Measurements from ENCODE around the gene RFX3.

RFX3 gene

GRCh38 chr9:3525836-3526164, at the start of gene RFX3:
TSS of gene RFX3 (minus strand) at chr9:3526001. CDS start at chr9:3395588, 130,413 bp downstream.
- DNase-seq (ENCODE audit: low spot score): peak; percentile 96

DNA sequence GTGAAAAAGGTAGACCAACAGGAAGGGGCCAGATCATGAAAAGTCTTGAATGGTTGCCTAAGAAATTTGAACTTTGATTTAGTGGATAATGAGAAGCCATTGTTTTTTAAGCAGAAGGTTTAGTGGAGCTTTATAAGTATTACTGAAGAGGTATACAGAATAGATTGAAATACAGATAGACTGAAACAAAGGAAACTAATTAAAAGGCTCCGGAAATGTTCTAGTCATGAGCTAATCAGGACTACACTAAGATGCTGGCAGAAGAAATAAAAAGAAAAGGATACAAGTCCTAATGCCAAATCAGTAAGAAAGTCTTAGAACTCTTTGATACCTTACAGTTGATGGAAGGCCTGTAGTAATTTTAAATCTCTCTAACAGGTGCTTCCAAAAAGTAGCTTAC, 45.7 kb upstream of the RFX3 start:
- no peak for DNase-seq (ENCODE audit: low spot score)

- DNase-seq (ENCODE audit: low spot score): no peak
These were observed 43.7 kb upstream of the RFX3 start for GRCh38 chr9:3569529-3569928.

DNA sequence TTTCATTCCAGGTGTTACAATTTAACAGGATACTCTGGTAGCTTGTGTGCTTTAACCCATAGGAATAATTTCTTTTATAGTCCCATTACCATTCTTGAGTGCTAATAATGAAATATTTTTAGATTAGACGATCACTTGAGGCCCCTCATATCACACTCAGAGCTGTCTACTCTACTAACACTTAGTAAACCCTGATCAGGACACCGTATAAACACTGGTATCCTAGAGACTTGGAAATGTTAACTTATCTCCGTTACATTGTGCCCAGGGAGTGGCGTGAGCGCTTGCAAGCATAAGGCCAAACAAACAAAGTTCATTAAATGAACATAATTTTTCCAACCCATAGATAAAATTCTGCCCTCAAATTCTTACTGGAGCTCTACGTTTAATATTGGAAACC, 42.2 kb upstream of the RFX3 start:
- no peak for DNase-seq (ENCODE audit: low spot score)

- no peak for DNase-seq (ENCODE audit: low spot score)
These were observed 27.4 kb upstream of the RFX3 start for GRCh38 chr9:3553076-3553765.

DNA sequence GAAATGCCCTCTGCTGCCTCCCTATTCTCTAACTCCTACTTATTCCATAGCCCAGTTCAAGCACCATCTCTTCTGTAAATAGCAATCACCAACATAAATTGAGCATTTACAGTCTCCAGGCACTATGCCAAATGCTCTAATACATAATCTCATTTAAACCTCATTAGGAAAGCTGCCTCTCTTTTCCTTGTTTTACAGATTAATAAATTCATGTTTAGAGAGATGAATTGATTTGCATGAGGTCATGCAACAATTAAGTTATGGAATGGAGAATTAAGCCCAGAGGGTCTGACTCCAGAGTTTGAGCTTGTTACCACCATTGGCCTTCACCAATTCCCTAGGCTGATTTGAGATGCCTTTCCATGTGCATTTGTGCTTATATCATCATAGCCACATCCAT, 23.4 kb upstream of the RFX3 start:
- DNase-seq (ENCODE audit: low spot score): no peak

- no peak for DNase-seq (ENCODE audit: low spot score)
These were observed 22.8 kb upstream of the RFX3 start for GRCh38 chr9:3548648-3549047.

DNA sequence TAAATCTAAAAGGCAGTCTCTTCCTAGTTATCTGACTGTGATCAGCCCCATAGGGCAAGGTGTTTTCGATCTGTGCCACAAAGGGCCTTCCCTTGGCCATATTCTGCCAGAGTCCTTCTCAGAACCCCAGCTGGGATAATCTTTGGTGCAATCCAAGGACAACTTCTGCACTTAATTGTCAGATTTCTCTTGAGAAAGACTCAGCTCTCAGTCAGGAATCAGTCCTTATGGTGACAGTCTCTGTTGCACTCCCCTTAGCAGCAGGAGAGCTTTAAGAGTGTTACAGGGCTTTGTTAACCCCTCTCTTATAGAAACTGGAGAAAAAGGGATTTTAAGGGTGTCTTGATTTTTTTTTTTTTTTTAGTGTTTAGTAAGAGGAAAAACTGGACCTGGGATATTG, 15.4 kb upstream of the RFX3 start:
- no peak for DNase-seq (ENCODE audit: low spot score)

DNA sequence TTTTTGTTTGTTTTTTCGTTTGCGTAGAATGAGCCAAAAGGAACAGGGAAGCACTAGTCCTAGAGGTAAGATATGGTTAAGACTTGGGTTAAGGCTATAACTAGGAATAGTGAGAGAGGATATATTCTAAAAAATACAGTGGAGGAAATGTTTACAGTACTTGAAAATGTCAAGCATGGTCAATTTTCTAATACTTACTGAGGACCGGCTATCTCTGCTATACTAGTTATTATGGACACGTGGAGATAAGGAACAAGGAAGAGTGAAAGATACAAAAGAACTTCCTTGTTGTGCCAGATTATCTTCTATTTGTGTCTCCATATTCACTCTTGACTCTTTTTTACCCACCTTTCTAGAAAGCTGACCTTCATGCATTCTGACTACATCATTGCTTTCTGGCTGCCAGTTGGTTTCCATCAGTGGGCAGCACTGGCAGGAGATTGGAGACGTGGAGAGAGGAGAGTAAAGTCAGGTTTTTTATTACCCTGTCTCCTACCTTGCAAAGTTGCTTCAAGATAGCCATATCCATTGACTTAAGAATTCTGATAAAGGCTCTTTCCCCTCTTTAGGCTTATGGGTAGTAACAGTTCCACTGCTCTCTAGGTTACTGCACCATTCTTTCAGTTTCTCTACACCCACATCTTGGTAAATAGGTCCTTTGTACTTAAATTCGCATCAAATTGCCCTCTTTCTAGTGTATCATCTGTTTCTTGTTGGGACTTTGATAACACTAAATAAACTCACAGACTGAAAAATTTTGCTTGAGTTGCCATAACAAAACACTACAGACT, 9.0 kb upstream of the RFX3 start:
- DNase-seq (ENCODE audit: low spot score): no peak

GRCh38 chr9:3532158-3532557, 6.4 kb upstream of the RFX3 start:
- no peak for DNase-seq (ENCODE audit: low spot score)

- DNase-seq (ENCODE audit: low spot score): no peak
These were observed 2.6 kb upstream of the RFX3 start for GRCh38 chr9:3528451-3528850.

DNA sequence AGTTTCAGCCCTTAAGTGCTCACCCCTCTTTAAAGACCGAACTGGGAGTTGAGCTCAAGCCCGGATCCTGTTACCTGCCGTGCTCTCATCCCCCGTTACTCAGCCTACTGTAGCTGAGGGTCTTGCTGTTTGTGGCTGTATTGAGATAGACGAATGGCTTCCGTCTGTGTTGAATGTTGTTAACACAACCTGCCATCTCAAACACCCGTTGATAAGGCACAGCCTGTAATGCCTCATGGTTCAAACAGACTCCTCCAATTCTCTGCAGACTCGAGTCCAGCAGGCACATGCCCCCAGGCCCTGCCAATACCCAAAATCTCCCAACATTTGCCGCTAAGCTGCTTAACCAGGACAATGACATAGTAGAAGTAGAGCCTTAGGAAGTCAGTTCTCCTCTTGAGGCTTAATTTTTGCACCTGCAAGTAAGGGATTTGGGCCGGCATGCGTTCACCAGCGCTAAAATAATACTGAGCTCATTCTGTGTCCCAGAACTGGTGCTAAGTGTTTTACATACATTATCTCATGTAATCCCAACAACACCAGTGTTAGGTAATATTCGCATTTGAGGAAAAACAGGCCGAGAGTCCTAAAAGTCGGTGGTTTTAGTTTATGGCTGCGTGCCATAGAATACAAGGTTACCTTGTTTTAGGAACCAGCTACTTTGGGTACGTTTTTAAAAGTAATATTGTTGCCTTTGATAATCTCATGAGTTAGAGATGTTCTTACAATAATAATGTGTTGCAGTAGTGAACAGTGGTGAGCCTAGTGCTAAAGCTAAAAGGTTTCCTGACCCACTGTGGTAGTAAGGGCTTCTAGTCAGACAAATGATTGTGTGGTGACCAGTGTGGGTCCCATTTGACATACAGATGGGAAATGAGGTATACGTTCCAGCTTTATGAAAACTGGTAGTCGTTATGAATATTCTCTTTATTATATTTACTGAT, 1.5 kb upstream of the RFX3 start:
- DNase-seq (ENCODE audit: low spot score): no peak

DNA sequence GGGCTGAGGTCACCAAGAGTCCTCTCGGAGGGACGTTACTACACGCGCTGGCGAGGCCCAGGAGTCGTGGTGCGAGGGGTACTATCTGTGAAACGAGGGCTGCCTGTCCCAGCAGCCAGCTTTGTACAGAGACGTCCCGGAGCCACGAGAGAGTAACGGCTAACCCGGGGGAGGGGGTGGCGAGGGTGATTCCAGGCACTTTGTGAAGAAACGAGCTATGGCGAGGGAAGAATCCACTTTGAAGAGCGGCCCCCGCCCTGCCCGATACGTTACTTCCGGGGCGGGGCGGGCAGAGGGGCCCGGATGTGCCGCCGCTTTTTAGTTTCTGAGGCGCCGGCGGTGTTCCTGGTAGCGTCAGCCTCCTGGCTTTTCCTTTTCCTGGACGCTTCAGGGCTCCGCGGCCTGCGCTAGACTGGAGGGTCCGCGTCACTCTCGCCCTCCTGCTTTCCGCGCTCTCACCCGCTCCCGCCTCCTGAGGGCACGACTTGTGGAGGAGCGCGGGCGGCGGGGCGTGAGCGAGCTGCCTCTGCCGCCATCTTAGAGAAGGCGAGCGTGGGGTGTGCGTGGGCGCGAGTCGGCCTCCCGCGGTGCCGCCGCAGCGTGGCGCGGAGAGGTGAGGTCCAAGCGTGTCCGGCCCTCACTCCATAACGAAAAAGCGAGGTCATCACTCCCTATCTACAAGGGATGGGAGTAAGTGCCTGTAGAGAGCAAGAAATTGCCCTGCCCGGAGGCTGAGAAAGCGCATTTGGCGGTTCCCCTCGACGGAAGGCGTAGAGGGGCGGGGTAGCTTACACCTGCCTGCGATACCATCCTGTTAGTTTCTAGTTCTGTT, 580 bp upstream of the RFX3 start:
- peak; percentile 85 for DNase-seq (ENCODE audit: low spot score)

DNA sequence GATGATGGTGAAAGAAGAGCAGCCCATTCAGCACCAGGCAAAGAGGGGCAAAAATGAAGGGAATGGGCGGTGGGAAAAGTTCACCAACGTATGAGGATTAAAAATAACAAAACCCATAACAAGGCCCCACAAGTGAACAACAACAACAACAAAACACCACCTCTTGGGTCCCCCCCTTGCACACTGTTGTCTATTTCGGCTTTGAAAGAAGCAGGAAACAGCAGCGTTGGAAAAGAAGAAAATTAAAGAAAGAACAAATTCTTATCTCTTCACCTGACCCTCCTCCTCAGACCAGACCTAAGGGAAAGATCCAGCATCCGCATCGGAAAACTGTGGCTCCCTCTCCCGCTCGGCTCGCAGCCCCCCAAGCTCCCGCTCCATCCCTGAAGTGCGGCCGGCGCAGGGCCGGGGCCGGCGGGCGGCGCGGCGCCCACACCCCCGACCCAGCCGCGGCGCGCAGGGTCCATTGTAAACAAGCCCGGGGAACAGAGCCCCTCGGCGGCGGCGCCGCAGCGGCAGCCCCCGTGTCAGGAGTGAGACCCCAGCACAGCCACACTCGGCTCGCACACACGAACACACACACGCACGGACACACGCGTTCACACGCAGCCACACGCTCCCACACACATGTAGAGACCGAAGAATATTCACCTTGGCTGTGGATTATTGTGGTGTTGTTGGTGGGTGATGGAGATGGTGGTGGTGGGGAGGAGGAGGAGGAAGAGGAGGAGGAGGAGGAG, 535 bp downstream of the RFX3 start:
- no peak for DNase-seq (ENCODE audit: low spot score)

GRCh38 chr9:3521966-3522365, 3.8 kb downstream of the RFX3 start:
- DNase-seq (ENCODE audit: low spot score): no peak

DNA sequence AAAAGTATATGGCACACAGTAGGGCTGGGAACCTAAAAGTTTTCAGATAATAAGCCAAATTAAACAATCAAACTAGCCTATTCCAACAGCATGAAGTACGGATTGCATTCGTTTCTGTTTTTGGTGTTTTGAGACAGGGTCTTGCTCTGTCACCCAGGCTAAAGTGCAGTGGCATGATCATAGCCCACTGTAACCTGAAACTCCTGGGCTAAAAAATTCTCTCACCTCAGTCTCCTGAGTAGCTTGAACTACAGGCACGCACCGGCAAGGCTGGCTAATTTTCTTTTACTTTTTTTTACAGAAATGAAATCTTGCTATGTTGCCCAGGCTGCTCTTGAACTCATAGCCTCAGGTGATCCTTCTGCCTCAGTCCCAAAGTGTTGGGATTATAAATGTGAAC, 5.2 kb downstream of the RFX3 start:
- DNase-seq (ENCODE audit: low spot score): no peak

DNA sequence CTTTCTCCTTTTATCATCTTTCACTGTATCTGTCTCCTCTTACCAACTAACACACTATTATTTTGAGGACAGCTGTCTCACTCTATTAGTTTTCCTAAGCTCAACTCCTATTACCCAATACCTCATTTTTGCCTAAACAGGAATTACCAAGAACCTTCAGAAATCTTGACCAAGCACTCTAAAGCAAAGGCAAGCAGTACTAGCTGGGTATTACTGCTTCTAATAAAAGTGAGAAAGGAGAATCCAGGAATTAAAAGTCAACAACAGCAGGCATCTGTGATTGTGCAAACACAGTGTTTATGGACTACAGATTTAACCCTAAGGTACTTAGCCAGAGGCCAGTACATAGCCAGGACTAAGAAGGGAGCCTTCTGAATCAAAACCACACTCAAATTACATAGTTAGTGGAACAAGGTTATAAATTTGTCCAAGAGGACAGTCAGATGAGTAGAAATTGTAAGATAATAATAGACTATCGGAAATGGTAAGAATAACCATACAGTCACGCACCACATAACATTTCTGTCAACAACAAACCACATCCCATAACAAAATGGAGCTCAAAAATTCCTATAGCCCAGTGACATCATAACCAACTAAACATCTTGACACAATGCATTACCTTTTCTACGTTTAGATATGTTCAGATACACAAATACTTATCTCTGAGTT, 8.3 kb downstream of the RFX3 start:
- DNase-seq (ENCODE audit: low spot score): no peak

- DNase-seq (ENCODE audit: low spot score): peak; percentile 28
These were observed 9.0 kb downstream of the RFX3 start for GRCh38 chr9:3516667-3517330.

DNA sequence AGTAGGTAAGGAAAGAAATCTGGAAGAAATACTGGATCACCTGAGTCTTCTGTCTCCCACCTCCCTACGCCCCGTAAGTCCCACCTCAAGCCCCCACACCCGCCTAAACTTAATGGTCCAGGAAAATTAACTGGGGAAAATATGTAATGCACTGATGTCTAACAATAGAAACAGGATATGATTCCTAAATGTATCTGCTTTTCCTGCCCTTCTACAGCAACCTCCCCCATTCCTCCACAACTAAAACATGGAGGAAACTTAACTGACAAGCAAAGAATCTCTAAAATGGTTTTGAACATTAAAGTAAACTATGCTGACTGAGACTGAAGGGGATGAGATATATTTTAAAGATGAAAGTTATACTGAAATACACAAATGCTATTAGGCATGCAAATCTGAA, 10.4 kb downstream of the RFX3 start:
- no peak for DNase-seq (ENCODE audit: low spot score)

GRCh38 chr9:3514786-3515185, 11.0 kb downstream of the RFX3 start:
- no peak for DNase-seq (ENCODE audit: low spot score)

All from Ammon's horn (tissue), 1 donor.